GM12878 (cell line): ENCODE data around the gene EEF1AKMT2. TPM values are rescaled to one million over a fixed set of nuclear protein-coding genes. Genes with fewer than 3 reads are reported as not detected.

Experiments
- ATAC-seq: fragments of 200-7000 bp; cut with Tn5 transposase; 3 replicates; pipeline ENCODE4 v1.9.1; 2020; ENCODE audit warnings: mild to moderate bottlenecking, moderate library complexity
- BruUV-seq: library from RNA; stranded (reverse); fragments of 400-500 nt; replicated peaks from 2 replicates; lab custom pipeline; 2021; lab: Mats Ljungman, UMichigan
- CTCF ChIA-PET: fragments of 300-600 bp; sonication (Branson Sonifier 250); formaldehyde crosslinking; extraction: SDS; loops from one replicate; lab custom pipeline; 2021; ENCODE audit warnings: inconsistent platforms; lab: Yijun Ruan, JAX
- POLR2A ChIA-PET: fragments of 350-600 bp; formaldehyde crosslinking; extraction: SDS; loops from one replicate; lab custom pipeline; 2021; ENCODE audit warnings: inconsistent platforms; lab: Charles Lee
- RAD21 ChIA-PET: fragments of 300-600 bp; sonication (Branson Sonifier 250); formaldehyde crosslinking; loops from one replicate; lab custom pipeline; 2023; ENCODE audit warnings: antibody characterized with exemption; ENCODE audit not compliant: unreplicated experiment; lab: Charles Lee
- SMC1A ChIA-PET: fragments of 300-600 bp; sonication (Branson Sonifier 250); formaldehyde crosslinking; loops from one replicate; lab custom pipeline; 2023; ENCODE audit not compliant: unreplicated experiment, uncharacterized antibody; lab: Charles Lee
- DNase-seq: peaks from one replicate; pipeline ENCODE4 v3.0.0-alpha.2; 2011; ENCODE audit warnings: low read depth, low spot score
- FAIRE-seq: peaks from 3 replicates; lab custom pipeline; 2011; peaks lifted over from hg19 to GRCh38; lab: Jason Lieb, UNC
- H2AFZ ChIP-seq: 2 replicates; pipeline ENCODE4 v1.6.0; 2011; ENCODE audit warnings: low read depth, low read length, control low read depth; ENCODE audit not compliant: control insufficient read depth
- H3K27ac ChIP-seq: 2 replicates; pipeline ENCODE4 v1.5.1; 2011; ENCODE audit warnings: control low read depth; ENCODE audit not compliant: control insufficient read depth, insufficient read depth
- H3K27me3 ChIP-seq, 2 experiments: replicated peaks in 1 of 2; 2 replicates each; pipeline versions ENCODE4 v1.6.0 to v1.6.1; 2011; ENCODE audit warnings: low read length in 1 of 2; ENCODE audit not compliant: control insufficient read depth in 2 of 2, insufficient read depth in 2 of 2
- H3K36me3 ChIP-seq, 2 experiments: 2 replicates each; pipeline ENCODE4 v1.5.1; 2011; ENCODE audit warnings: low read length in 1 of 2; ENCODE audit not compliant: control insufficient read depth in 2 of 2, insufficient read depth in 2 of 2
- H3K4me1 ChIP-seq: 2 replicates; pipeline ENCODE4 v1.6.1; 2011; ENCODE audit warnings: mild to moderate bottlenecking, low read length, moderate library complexity, mixed read lengths; ENCODE audit not compliant: control insufficient read depth, insufficient read depth
- H3K4me2 ChIP-seq: 2 replicates; pipeline ENCODE4 v1.6.0; 2011; ENCODE audit warnings: control low read depth; ENCODE audit not compliant: control insufficient read depth, insufficient read depth
- H3K4me3 ChIP-seq: fragments of 200-600 bp; sonication (generic); 2 replicates; pipeline ENCODE4 v1.5.1; 2016
- H3K79me2 ChIP-seq: 2 replicates; pipeline ENCODE4 v1.6.0; 2011; ENCODE audit warnings: low read length; ENCODE audit not compliant: control insufficient read depth, insufficient read depth
- H3K9ac ChIP-seq: 2 replicates; pipeline ENCODE4 v1.8.0; 2011; ENCODE audit warnings: low read length, control low read depth, mixed read lengths; ENCODE audit not compliant: control insufficient read depth, insufficient read depth
- H3K9me3 ChIP-seq: replicated peaks from 3 replicates; pipeline ENCODE4 v1.5.1; 2011; ENCODE audit warnings: mild to moderate bottlenecking, low read length; ENCODE audit not compliant: control insufficient read depth, insufficient read depth
- H4K20me1 ChIP-seq: 2 replicates; pipeline ENCODE4 v1.6.0; 2011; ENCODE audit not compliant: control insufficient read depth, insufficient read depth
- ATF2 ChIP-seq: IDR thresholded peaks from 2 replicates; pipeline ENCODE4 v1.6.1; 2012; ENCODE audit warnings: low read length, inconsistent platforms
- BHLHE40 ChIP-seq, 2 experiments: fragments of 450-650 bp in 1 of 2; IDR thresholded peaks; 2 replicates each; pipeline ENCODE4 v1.6.1; 2011 to 2017; ENCODE audit warnings: low read depth in 2 of 2, borderline replicate concordance in 1 of 2, improper control_type of control experiment in 1 of 2, low read length in 1 of 2, mild to moderate bottlenecking in 1 of 2
- CBX5 ChIP-seq: sonication (generic); IDR thresholded peaks from 2 replicates; pipeline ENCODE4 v1.6.1; 2016; ENCODE audit warnings: low read depth, moderate library complexity, mild to moderate bottlenecking, inconsistent platforms
- ELK1 ChIP-seq: IDR thresholded peaks from 2 replicates; pipeline ENCODE4 v1.6.1; 2012; ENCODE audit warnings: low read depth, low read length, improper control_type of control experiment
- HSF1 ChIP-seq: fragments of 150-350 bp; IDR thresholded peaks from 2 replicates; pipeline ENCODE4 v1.6.1; 2014; ENCODE audit warnings: mild to moderate bottlenecking, low read depth, low read length
- MTA3 ChIP-seq: IDR thresholded peaks from 2 replicates; pipeline ENCODE4 v1.6.1; 2012; ENCODE audit warnings: low read length, inconsistent platforms, borderline replicate concordance
- NFIC ChIP-seq: IDR thresholded peaks from 2 replicates; pipeline ENCODE4 v1.6.1; 2012; ENCODE audit warnings: low read depth, mild to moderate bottlenecking, inconsistent platforms, low read length, moderate library complexity
- SIX5 ChIP-seq: IDR thresholded peaks from 2 replicates; pipeline ENCODE4 v1.6.1; 2011; ENCODE audit warnings: mild to moderate bottlenecking, low read depth, low read length, moderate library complexity; ENCODE audit not compliant: severe bottlenecking
- USF2 ChIP-seq: IDR thresholded peaks from 2 replicates; pipeline ENCODE4 v1.6.1; 2011; ENCODE audit warnings: low read depth, low read length, improper control_type of control experiment, borderline replicate concordance
- ZNF384 ChIP-seq: IDR thresholded peaks from 2 replicates; pipeline ENCODE4 v1.6.1; 2012; ENCODE audit warnings: low read depth, mild to moderate bottlenecking, low read length, improper control_type of control experiment, borderline replicate concordance
- WGBS: methylation state at CpG from one replicate; pipeline ENCODE4 v1.1.6; 2016; ENCODE audit warnings: low lambda C conversion rate; ENCODE audit not compliant: insufficient replicate concordance, insufficient coverage; ENCODE audit errors: missing lambda C conversion rate; 5-methylcytosine and 5-hydroxymethylcytosine counted together
- in situ Hi-C: fragments of 300-500 bp; cut with MboI; formaldehyde crosslinking; loops from 9 replicates; pipeline ENCODE4 v1.14.3; 2018; ENCODE audit warnings: mixed read lengths
- intact Hi-C: fragments of 100-400 bp; cut with micrococcal nuclease; formaldehyde crosslinking; loops from one replicate; pipeline ENCODE4 v1.14.2; 2022; ENCODE audit not compliant: unreplicated experiment
- polyA plus RNA-seq, 11 experiments: library from polyadenylated mRNA; depleted of rRNA in 4 of 11; unstranded in 6 of 11; stranded (reverse) in 5 of 11; fragments of >200 nt; fragmentation: Nextera tagmentation in 4 of 11; fragmentation: Illumina TruSeq in 1 of 11; extraction: Ambion mirVana in 4 of 11; extraction: Trizol in 1 of 11; gene quantifications; 1 replicate in 1 of 11; 2 replicates in 10 of 11; pipeline versions ENCODE4 v1.2.1 to v1.2.3, GENCODE V29; 2011 to 2016; ENCODE audit warnings: inconsistent platforms in 2 of 11, missing spikeins in 2 of 11, low read depth in 1 of 11
- total RNA-seq, 4 experiments: library from RNA; depleted of rRNA in 3 of 4; stranded (reverse); fragments of >200 nt in 3 of 4; fragmentation: Illumina TruSeq in 1 of 4; extraction: Trizol in 1 of 4; gene quantifications; 2 replicates each; pipeline versions ENCODE4 v1.2.1 to v1.2.3, GENCODE V29; 2013 to 2021

The EEF1AKMT2 gene
- total and polyA plus RNA-seq, 10 of the 15 experiments (the other 5 are each of a cell fraction or from before 2014, with no cell fraction given), result 9.1 to 29.3 (median 23.6) TPM

- ATAC-seq (no peak), FAIRE-seq (no peak), DNase-seq (no peak)
- Histone ChIP-seq H3K27me3 (no peaks in the 10 kb centered on the region), H3K9ac (no peak overlapping the region), H3K4me3 (no peak overlapping the region), H3K79me2 (no peaks in the 10 kb centered on the region), H2AFZ (no peak overlapping the region), H3K9me3 (no peaks in the 10 kb centered on the region), H3K27ac (no peak overlapping the region), H3K4me1 (no peaks in the 10 kb centered on the region), H3K4me2 (no peak overlapping the region), H3K36me3 (peaks cover 11 to 24% of the 10 kb centered on the region in 2 experiments), H4K20me1 (no peaks in the 10 kb centered on the region)
- intact Hi-C loops (no loop called here), in situ Hi-C loops (no loop called here)
- RAD21 ChIA-PET, result interaction anchor here (1.2 kb wide), 1 partner anchor 290 kb away, joined by 4 read pairs; no protein-coding TSS in a partner anchor
- SMC1A ChIA-PET, result interaction anchor here (0.8 to 1.9 kb wide), 9 partner anchors 26 to 300 kb away, joined by 3 to 5 read pairs (median 3); no protein-coding TSS in a partner anchor
- CTCF ChIA-PET, result interaction anchor here (0.6 to 2.8 kb wide), 10 partner anchors 44 to 1001 kb away, joined by 3 to 16 read pairs (median 3); no protein-coding TSS in a partner anchor
- BruUV-seq, result no TSS peak
- POLR2A ChIA-PET, result no interaction called here
- TF ChIP-seq CBX5 (no peak), HSF1 (no peak)
These were observed 38.8 kb upstream of the EEF1AKMT2 start for GRCh38 chr10:124830445-124830844.

- no peaks in the 10 kb centered on the region for H4K20me1 ChIP-seq
- ChIA-PET RAD21 (interaction anchor here (1.6 kb wide), 1 partner anchor 88 kb away, joined by 6 read pairs; no protein-coding TSS in a partner anchor), CTCF (interaction anchor here (0.6 to 2.8 kb wide), 8 partner anchors 41 to 1002 kb away, joined by 3 to 16 read pairs (median 4); no protein-coding TSS in a partner anchor), SMC1A (interaction anchor here (0.6 to 1.9 kb wide), 10 partner anchors 10 to 906 kb away, joined by 3 to 5 read pairs (median 3); no protein-coding TSS in a partner anchor), POLR2A (no interaction called here)
- no peak for ATAC-seq
- DNase-seq, result no peak
- intact Hi-C loops, result loop anchor here (5.0 kb wide), 1 partner anchor 87 kb away; the partner anchor contains the start of gene FAM53B
- H3K36me3 ChIP-seq, result peaks cover 8 to 24% of the 10 kb centered on the region in 2 experiments
- 93% methylated on average over 8 of the region's 8 CpGs for WGBS
- no peak for FAIRE-seq
- no peaks in the 10 kb centered on the region for H3K79me2 ChIP-seq
- H3K9ac ChIP-seq, result no peak overlapping the region
- no peak overlapping the region for H3K4me2 ChIP-seq
- no peaks in the 10 kb centered on the region for H3K4me1 ChIP-seq
- no TSS peak for BruUV-seq
- no peak overlapping the region for H3K4me3 ChIP-seq
- H3K9me3 ChIP-seq, result no peaks in the 10 kb centered on the region
- H3K27ac ChIP-seq, result no peak overlapping the region
- H3K27me3 ChIP-seq, result no peaks in the 10 kb centered on the region
- in situ Hi-C loops, result loop anchor here (5.0 kb wide), 1 partner anchor 302 kb away; no protein-coding TSS in a partner anchor
- no peak overlapping the region for H2AFZ ChIP-seq
- TF ChIP-seq ATF2, result no peak
- TF ChIP-seq BHLHE40 (IDR thresholded peaks at IDR 0.05; ENCODE audit: borderline replicate concordance in 1 of 2, low read depth in 2 of 2, low read length in 1 of 2), result no peak
- TF ChIP-seq USF2, result no peak
- TF ChIP-seq ELK1, result no peak
- no peak for TF ChIP-seq NFIC
- TF ChIP-seq ZNF384, result no peak
- no peak for TF ChIP-seq SIX5
- TF ChIP-seq MTA3, result no peak
These were observed 37.9 kb upstream of the EEF1AKMT2 start for GRCh38 chr10:124829447-124830115.
